Smooth muscle cell (in vitro differentiated cells): ENCODE measurements around the gene CASKIN2. TPM values are rescaled to one million over a fixed set of nuclear protein-coding genes. Genes with fewer than 3 reads are reported as not detected.

Experiments
- DNase-seq: peaks from one replicate; lab custom pipeline; 2025; ENCODE audit not compliant: unreplicated experiment; lab: John Stamatoyannopoulos, UW
- H2AFZ ChIP-seq: fragments of 200-600 bp; sonication (generic); 2 replicates; pipeline ENCODE4 v1.6.0; 2016; ENCODE audit warnings: antibody characterized with exemption, low read depth, mild to moderate bottlenecking
- H3F3A ChIP-seq: fragments of 200-600 bp; sonication (generic); 2 replicates; pipeline ENCODE4 v1.6.0; 2017; ENCODE audit warnings: antibody characterized with exemption, low read depth
- H3K27ac ChIP-seq: fragments of 200-600 bp; sonication (generic); 2 replicates; pipeline ENCODE4 v1.5.1; 2016; ENCODE audit warnings: low read depth, mild to moderate bottlenecking
- H3K27me3 ChIP-seq: fragments of 200-600 bp; sonication (generic); 2 replicates; pipeline ENCODE4 v1.6.1; 2016; ENCODE audit warnings: low read depth, mild to moderate bottlenecking
- H3K36me3 ChIP-seq: fragments of 200-600 bp; sonication (generic); 2 replicates; pipeline ENCODE4 v1.5.1; 2016; ENCODE audit warnings: low read depth
- H3K4me1 ChIP-seq: fragments of 200-600 bp; sonication (generic); 2 replicates; pipeline ENCODE4 v1.5.1; 2016; ENCODE audit warnings: low read depth
- H3K4me2 ChIP-seq: fragments of 200-600 bp; sonication (generic); 2 replicates; pipeline ENCODE4 v1.6.0; 2016; ENCODE audit warnings: mild to moderate bottlenecking
- H3K4me3 ChIP-seq: fragments of 200-600 bp; sonication (generic); 2 replicates; pipeline ENCODE4 v1.5.1; 2016; ENCODE audit warnings: mild to moderate bottlenecking
- H3K79me2 ChIP-seq: fragments of 200-600 bp; sonication (generic); 2 replicates; pipeline ENCODE4 v1.6.0; 2016; ENCODE audit warnings: low read depth, mild to moderate bottlenecking
- H3K9ac ChIP-seq: fragments of 200-600 bp; sonication (generic); 2 replicates; pipeline ENCODE4 v1.6.0; 2016; ENCODE audit warnings: low read depth
- H3K9me3 ChIP-seq: fragments of 200-600 bp; sonication (generic); replicated peaks from 2 replicates; pipeline ENCODE4 v1.5.1; 2016; ENCODE audit warnings: low read depth
- H4K20me1 ChIP-seq: fragments of 200-600 bp; sonication (generic); 2 replicates; pipeline ENCODE4 v1.6.0; 2016; ENCODE audit warnings: low read depth
- WGBS: methylation state at CpG from one replicate; pipeline ENCODE4 v1.1.7; 2016; ENCODE audit warnings: low lambda C conversion rate; 5-methylcytosine and 5-hydroxymethylcytosine counted together
- polyA plus RNA-seq: library from polyadenylated mRNA; unstranded; fragments of >200 nt; fragmentation: Nextera tagmentation; extraction: Ambion mirVana; gene quantifications from 2 replicates; pipeline ENCODE4 v1.2.1, GENCODE V29; 2016
- total RNA-seq: library from RNA; depleted of rRNA; stranded (reverse); fragments of >200 nt; gene quantifications from 2 replicates; pipeline ENCODE4 v1.2.3, GENCODE V29; 2014
- TF ChIP-seq, protein P1 (sequence below): fragments of 200-600 bp; sonication (generic); IDR thresholded peaks from 2 replicates; pipeline ENCODE4 v1.5.1; 2017; ENCODE audit warnings: borderline replicate concordance, mild to moderate bottlenecking, antibody characterized with exemption; ENCODE audit not compliant: insufficient read depth, poor library complexity, severe bottlenecking

Gene CASKIN2
- total and polyA plus RNA-seq, 2 experiments from 2014 or later = 2.6 to 8.0 TPM

DNA sequence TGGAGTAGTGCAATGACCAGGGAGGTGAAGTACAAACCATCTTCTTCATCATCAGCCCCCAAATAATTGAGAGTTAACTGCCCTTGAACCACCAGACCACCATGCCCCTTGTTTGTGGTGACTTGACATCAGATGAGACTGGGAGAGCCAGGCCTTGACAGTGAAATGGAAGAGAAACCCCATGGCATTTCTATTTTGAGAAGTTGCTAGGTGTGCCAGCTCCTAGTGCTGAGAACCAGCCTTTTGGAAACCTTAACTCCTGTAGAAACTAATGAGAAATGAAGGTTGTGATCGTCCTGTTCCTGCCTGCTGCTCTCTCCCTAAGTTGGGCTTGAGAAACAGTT is 56.1 kb downstream of the CASKIN2 start:
- Histone ChIP-seq H2AFZ (no peak overlapping the region), H3K27me3 (no peaks in the 10 kb centered on the region), H3K27ac (peak overlapping the region; percentile 37), H3K4me1 (peaks cover 17% of the 10 kb centered on the region), H3K4me3 (no peak overlapping the region), H3K4me2 (no peak overlapping the region), H4K20me1 (peaks cover 43% of the 10 kb centered on the region), H3F3A (no peaks in the 10 kb centered on the region), H3K9ac (no peak overlapping the region), H3K9me3 (no peaks in the 10 kb centered on the region), H3K79me2 (peaks cover 27% of the 10 kb centered on the region), H3K36me3 (no peaks in the 10 kb centered on the region)
- TF ChIP-seq, protein P1, sequence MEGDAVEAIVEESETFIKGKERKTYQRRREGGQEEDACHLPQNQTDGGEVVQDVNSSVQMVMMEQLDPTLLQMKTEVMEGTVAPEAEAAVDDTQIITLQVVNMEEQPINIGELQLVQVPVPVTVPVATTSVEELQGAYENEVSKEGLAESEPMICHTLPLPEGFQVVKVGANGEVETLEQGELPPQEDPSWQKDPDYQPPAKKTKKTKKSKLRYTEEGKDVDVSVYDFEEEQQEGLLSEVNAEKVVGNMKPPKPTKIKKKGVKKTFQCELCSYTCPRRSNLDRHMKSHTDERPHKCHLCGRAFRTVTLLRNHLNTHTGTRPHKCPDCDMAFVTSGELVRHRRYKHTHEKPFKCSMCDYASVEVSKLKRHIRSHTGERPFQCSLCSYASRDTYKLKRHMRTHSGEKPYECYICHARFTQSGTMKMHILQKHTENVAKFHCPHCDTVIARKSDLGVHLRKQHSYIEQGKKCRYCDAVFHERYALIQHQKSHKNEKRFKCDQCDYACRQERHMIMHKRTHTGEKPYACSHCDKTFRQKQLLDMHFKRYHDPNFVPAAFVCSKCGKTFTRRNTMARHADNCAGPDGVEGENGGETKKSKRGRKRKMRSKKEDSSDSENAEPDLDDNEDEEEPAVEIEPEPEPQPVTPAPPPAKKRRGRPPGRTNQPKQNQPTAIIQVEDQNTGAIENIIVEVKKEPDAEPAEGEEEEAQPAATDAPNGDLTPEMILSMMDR = no peak
- DNase-seq = no peak
- WGBS = 74% methylated on average over 1 of the region's 1 CpG

DNA sequence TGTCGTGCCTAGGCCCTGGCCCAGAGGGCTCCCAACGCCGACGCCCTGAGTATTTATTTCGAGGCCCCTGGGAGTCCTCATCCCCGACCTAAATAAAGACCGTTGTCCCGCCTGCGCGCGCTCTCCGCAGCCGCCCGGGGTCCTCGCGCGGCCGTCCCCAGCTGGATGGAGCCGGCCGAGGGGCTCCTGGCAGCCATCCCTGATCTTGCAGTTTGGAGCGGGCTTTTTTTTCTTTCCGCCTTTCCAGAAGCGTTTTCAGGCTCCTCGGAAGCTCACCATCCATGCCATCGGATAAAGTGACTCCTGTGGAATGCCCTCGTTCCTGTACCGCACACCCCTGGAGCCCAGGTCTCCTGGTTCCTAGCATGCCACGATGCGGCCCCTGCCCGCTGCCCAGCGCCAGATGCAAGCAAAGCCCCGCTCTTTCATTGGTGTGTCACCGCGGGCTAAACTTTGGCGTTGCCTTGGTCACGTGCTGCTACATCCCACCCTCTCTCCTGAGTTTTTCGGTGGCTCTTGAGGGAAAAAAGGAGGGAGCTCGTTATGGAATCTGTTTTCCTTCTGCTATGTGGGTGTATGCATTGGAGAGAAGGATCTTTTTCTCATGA is 58.2 kb downstream of the CASKIN2 start:
- Histone ChIP-seq H3K27ac (peak overlapping the region; percentile 40), H3K36me3 (no peaks in the 10 kb centered on the region)
- TF ChIP-seq, protein P1 = no peak

DNA sequence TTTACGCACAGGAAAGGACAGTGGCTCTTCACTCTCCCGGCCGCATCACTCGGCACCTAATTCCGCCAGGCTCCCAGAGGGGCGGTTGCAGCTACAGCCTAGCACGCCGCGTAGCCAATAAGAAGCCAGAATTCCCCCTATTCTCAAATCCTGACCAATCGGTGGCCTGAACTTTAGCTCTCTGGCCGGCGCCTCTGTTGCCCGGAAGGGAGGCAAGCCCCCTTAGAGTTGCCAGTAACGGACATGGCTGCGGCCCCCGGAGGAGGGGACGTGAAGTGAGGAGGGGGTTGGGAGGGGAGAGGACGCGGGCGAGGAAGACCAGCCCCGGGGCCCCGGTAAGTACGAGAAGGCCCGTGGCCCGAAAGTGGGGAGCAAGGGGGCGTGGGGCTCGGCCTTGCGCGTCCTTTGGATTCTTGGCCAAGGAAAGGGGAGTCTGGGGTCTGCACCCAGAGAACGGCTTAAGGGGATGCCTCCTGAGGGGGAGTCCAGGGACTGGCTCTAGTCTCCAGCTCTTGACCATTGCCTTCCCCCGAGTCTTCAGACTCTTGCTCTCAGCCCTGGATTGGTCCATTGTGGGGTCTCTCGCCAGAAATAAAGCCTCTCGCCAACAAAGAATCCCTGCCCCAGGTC is 58.8 kb downstream of the CASKIN2 start, which contains the start of gene TMEM94:
TMEM94 (plus strand) TSS at position 219 of the 630 bp plus-strand sequence. CDS start 15,271 bp downstream, outside the sequence.
- DNase-seq = peak; percentile 62
- peaks cover 22% of the 10 kb centered on the region for H4K20me1 ChIP-seq
- H3K4me2 ChIP-seq = peak within 1 kb of the TSS; percentile 96
- peak within 1 kb of the TSS; percentile 68 for H3K9ac ChIP-seq
- TF ChIP-seq, protein P1 = no peak
- no peaks in the 10 kb centered on the region for H3K36me3 ChIP-seq
- peak within 1 kb of the TSS; percentile 66 for H3K4me3 ChIP-seq
- H3K9me3 ChIP-seq = no peaks in the 10 kb centered on the region
- H3K27ac ChIP-seq = peak within 1 kb of the TSS; percentile 79
- peaks cover 20% of the 10 kb centered on the region for H3K79me2 ChIP-seq
- H3K4me1 ChIP-seq = peaks cover 17% of the 10 kb centered on the region
- no peaks in the 10 kb centered on the region for H3F3A ChIP-seq
- H3K27me3 ChIP-seq = no peaks in the 10 kb centered on the region
- H2AFZ ChIP-seq = peak within 1 kb of the TSS; percentile 97
- WGBS = 1% methylated on average over 33 of the region's 33 CpGs

More for the DNA sequence above, 58.2 kb downstream of the CASKIN2 start:
- H3K79me2 ChIP-seq = peaks cover 22% of the 10 kb centered on the region
- H4K20me1 ChIP-seq = peaks cover 25% of the 10 kb centered on the region
- no peaks in the 10 kb centered on the region for H3K9me3 ChIP-seq
- H3K4me2 ChIP-seq = peak overlapping the region; percentile 96
- H3K9ac ChIP-seq = peak overlapping the region; percentile 68
- H2AFZ ChIP-seq = peak overlapping the region; percentile 73
- DNase-seq = peak; percentile 45
- H3K27me3 ChIP-seq = no peaks in the 10 kb centered on the region
- 2% methylated on average over 38 of the region's 38 CpGs for WGBS
- peaks cover 17% of the 10 kb centered on the region for H3K4me1 ChIP-seq
- H3F3A ChIP-seq = no peaks in the 10 kb centered on the region
- peak overlapping the region; percentile 66 for H3K4me3 ChIP-seq
